HG03025 (cell line): ENCODE measurements around the gene IPP.
"Not testable (repeated sequence)": the region's sequence is repeated elsewhere in the genome, so short reads cannot be mapped to it uniquely, and the experiment has no call there.

ENCODE experiments used
- ATAC-seq: cut with Tn5 transposase; IDR thresholded peaks from one replicate; pipeline ENCODE4 v1.9.1; 2021; ENCODE audit warnings: mild to moderate bottlenecking, moderate library complexity; ENCODE audit not compliant: unreplicated experiment, low FRiP score

IPP gene

DNA sequence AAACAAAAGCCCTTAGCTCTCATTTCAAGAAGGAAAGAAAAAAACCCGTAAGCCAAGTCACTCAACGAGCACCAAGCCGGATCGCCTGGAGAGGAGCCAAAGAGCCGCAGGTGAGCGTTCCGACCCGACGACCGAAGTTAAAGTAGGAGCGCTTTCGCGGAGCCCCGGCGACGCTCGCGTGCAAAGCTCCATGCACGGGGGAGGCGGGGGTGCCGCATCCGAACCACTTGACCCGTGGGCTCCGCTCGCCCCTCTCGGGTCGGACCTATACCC, 64.5 kb downstream of the IPP start:
- ATAC-seq: no peak

- no peak for ATAC-seq
These were observed 65.0 kb downstream of the IPP start for GRCh38 chr1:45685308-45686014.

- ATAC-seq: no peak
These were observed 66.1 kb downstream of the IPP start for GRCh38 chr1:45684402-45684801.

- ATAC-seq: no peak
These were observed 67.5 kb downstream of the IPP start for GRCh38 chr1:45682942-45683341.

- ATAC-seq: no peak
These were observed 71.3 kb downstream of the IPP start for GRCh38 chr1:45679123-45679522.

GRCh38 chr1:45678489-45678888, 72.0 kb downstream of the IPP start:
- ATAC-seq: no peak

- ATAC-seq: no peak
These were observed 72.7 kb downstream of the IPP start for GRCh38 chr1:45677751-45678245.

DNA sequence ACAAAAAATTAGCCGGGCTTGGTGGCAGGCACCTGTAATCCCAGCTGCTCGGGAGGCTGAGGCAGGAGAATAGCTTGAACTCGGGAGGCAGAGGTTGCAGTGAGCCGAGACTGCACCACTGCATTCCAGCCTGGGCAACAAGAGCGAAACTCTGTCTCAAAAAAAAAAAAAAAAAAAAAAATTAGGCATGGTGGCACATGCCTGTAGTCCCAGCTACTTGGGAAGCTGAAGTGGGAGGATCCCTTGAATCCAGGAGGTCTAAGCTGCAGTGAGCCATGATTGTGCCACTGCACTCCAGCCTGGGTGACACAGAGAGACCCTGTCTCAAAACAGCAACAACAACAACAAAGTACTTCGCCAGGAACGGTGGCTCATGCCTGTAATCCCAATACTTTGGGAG, 73.9 kb downstream of the IPP start:
- ATAC-seq: not testable (repeated sequence)

- ATAC-seq: no peak
These were observed 76.0 kb downstream of the IPP start for GRCh38 chr1:45674478-45674877.

DNA sequence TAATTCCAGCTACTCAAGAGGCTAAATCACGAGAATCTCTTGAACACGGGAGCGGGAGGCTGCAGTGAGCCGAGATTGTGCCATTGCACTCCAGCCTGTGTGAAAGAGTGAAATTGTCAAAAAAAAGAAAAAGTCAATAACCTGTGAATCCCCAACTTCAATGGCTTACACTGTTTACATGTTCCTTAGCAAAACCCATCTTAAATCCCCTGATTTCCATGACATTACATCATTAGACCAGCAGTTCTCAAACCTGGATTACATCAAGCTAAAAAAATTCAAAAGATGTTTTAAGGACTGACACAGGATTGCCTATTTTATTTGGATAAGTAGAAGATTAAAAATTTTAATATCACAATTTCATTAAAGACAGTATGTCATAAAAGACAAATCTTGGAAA, 76.5 kb downstream of the IPP start:
- ATAC-seq: no peak

DNA sequence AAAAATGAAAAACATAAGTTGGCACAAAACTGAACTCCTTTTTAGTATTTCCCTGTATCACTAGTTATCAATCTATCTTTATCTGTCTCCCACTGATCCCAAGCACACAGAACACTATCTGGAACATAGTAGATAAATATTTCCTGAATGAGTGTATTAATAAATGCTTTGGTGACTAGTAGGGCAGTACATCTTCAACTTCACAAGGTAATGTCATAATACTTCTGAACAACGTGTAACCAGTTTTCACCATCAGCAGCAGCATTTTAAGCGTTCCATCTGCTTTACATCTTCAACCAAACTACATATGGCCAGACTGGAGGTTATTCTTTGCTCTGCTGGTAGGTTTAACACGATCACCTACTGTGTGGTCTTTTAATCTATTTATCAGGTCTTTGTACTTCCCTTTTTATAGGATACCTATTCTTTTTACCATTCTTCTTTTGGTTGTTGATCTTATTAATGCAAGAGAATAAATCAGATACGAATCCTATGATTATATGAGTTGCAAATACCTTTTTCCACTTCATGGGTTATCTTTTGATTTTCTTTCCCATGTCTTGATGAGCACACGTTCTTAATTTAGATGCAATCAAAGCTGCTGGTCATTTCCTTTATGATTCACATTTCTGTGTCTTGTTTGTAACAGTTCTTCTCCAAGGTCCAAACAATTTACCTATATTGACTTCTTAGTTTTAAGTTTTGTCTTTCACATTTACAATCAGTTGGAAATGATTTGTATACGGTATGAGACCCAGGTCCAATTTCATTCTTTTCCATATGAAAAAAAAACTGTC, 80.4 kb downstream of the IPP start:
- no peak for ATAC-seq

DNA sequence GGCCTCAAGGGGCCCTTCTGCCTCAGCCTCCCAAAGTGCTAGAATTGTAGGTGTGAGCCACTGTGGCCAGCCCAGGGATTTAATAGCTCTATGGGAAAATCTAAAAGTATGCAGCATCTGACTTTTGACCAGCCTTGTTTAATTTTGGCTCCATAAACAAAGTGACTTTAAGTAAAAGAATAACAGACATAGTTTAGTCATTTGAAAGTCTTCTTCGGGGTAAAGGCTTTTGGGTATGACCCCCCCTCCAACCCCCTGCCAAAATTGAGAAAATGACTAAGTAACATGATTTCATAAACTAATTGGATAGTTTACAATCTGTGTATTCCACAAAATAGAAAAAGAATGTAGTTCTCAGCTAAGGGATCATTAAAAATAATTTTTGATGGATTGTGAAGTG, 81.1 kb downstream of the IPP start:
- ATAC-seq: no peak

DNA sequence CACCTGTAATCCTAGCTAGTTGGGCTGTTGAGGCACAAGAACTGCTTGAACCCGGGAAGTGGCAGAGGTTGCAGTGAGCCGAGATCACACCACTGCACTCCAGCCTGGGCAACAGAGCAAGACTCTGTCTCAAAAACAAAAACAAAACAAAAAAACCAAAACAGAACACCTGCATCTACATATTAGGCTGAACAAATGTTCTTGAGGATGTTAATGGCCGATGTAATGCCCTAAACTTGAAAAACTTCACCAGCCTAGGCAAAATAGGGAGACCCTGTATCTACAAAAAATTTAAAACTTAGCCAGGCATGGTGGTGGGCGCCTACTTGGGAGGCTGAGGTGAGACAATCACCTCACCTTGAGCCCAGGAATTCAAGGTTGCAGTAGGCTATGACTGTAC, 81.9 kb downstream of the IPP start:
- ATAC-seq: no peak

GRCh38 chr1:45667321-45668111, 82.9 kb downstream of the IPP start:
- no peak for ATAC-seq

GRCh38 chr1:45666836-45667235, 83.6 kb downstream of the IPP start:
- no peak for ATAC-seq

DNA sequence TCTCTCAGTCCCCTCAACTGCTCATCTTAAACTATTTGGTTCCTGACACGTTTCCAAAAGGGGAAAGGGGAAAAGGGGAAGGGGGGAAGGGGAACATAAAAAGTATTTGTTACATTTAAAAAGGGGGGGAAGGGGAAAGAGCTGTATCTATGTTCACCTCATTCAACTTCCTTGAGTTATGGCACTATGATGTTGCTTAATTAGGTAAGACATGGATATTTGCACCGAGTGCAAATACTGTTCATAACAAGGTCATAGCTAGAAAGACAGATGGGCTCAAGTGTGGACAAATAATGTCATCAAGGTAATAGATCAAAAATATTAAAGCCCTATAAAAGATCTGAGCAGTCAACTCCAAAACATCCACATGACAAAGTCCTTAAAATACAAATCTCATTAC, 90.1 kb downstream of the IPP start:
- ATAC-seq: no peak

GRCh38 chr1:45659222-45659621, 91.2 kb downstream of the IPP start:
- no peak for ATAC-seq

DNA sequence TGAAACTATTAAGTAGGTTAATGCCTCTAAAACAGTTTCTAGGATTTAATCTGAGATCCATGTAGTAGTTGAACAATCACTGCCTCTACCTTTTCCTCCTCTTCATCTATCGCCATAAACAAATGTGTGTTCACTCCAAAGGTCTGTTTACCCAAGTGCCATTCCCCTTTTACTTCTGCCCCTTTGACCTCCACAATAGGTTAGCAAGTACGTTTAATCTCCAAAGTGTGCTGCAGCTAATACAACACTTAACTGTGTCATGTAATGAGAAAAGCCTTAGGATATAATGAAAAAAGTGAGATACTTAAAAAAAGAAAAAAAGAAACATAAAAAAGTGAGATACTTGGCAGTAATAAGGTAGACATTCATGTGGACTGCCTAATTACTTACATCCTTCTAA, 92.3 kb downstream of the IPP start:
- no peak for ATAC-seq

- no peak for ATAC-seq
These were observed 93.8 kb downstream of the IPP start for GRCh38 chr1:45656573-45657226.

GRCh38 chr1:45654540-45655280, 95.7 kb downstream of the IPP start:
- no peak for ATAC-seq
